ENCODE data around the gene OMA1.

Gene OMA1

GRCh38 chr1:58436615-58437297 is 109.8 kb downstream of the OMA1 start:
- H3K4me1 Mint-ChIP-seq: peaks cover 4% of the 10 kb centered on the region
- H3K9me3 Mint-ChIP-seq: no peaks in the 10 kb centered on the region
- no peak overlapping the region for H3K4me3 Mint-ChIP-seq
- no peak overlapping the region for H3K27ac Mint-ChIP-seq
- no peaks in the 10 kb centered on the region for H3K36me3 Mint-ChIP-seq (ENCODE audit: low read depth)
- H3K27me3 Mint-ChIP-seq (ENCODE audit: low read depth): peaks cover 5% of the 10 kb centered on the region
- no peak for TF ChIP-seq CTCF (IDR thresholded peaks at IDR 0.05; ENCODE audit: unreplicated experiment in 3 of 3)

GRCh38 chr1:58435376-58435775 is 111.2 kb downstream of the OMA1 start:
- no peak overlapping the region for H3K27ac Mint-ChIP-seq
- no peaks in the 10 kb centered on the region for H3K4me1 Mint-ChIP-seq
- TF ChIP-seq CTCF (IDR thresholded peaks at IDR 0.05; ENCODE audit: unreplicated experiment in 3 of 3): no peak
- no peak overlapping the region for H3K4me3 Mint-ChIP-seq
- H3K9me3 Mint-ChIP-seq: no peaks in the 10 kb centered on the region
- H3K27me3 Mint-ChIP-seq (ENCODE audit: low read depth): peaks cover 5% of the 10 kb centered on the region
- no peaks in the 10 kb centered on the region for H3K36me3 Mint-ChIP-seq (ENCODE audit: low read depth)

- peaks cover 5% of the 10 kb centered on the region for H3K27me3 Mint-ChIP-seq (ENCODE audit: low read depth)
- H3K27ac Mint-ChIP-seq: no peak overlapping the region
- H3K9me3 Mint-ChIP-seq: no peaks in the 10 kb centered on the region
- H3K36me3 Mint-ChIP-seq (ENCODE audit: low read depth): no peaks in the 10 kb centered on the region
- no peak for TF ChIP-seq CTCF (IDR thresholded peaks at IDR 0.05; ENCODE audit: unreplicated experiment in 3 of 3)
- no peak overlapping the region for H3K4me3 Mint-ChIP-seq
- H3K4me1 Mint-ChIP-seq: no peaks in the 10 kb centered on the region
Measured at GRCh38 chr1:58434607-58435006, 111.9 kb downstream of the OMA1 start.

- Mint-ChIP-seq H3K27ac (no peak overlapping the region), H3K27me3 (ENCODE audit: low read depth) (peaks cover 7% of the 10 kb centered on the region), H3K9me3 (no peaks in the 10 kb centered on the region), H3K36me3 (ENCODE audit: low read depth) (no peaks in the 10 kb centered on the region), H3K4me3 (no peak overlapping the region), H3K4me1 (no peaks in the 10 kb centered on the region)
- no peak for TF ChIP-seq CTCF (IDR thresholded peaks at IDR 0.05; ENCODE audit: unreplicated experiment in 3 of 3)
Measured at GRCh38 chr1:58434181-58434580, 112.3 kb downstream of the OMA1 start.

- Mint-ChIP-seq H3K4me1 (no peaks in the 10 kb centered on the region), H3K9me3 (no peaks in the 10 kb centered on the region), H3K27me3 (ENCODE audit: low read depth) (peaks cover 3% of the 10 kb centered on the region), H3K27ac (no peak overlapping the region), H3K36me3 (ENCODE audit: low read depth) (no peaks in the 10 kb centered on the region), H3K4me3 (no peak overlapping the region)
- no peak for TF ChIP-seq CTCF (IDR thresholded peaks at IDR 0.05; ENCODE audit: unreplicated experiment in 3 of 3)
Measured at GRCh38 chr1:58432851-58433668, 113.5 kb downstream of the OMA1 start.
